KOPT-K1 (cell line): ENCODE measurements around the gene FBXO33.

Experiments
- H3K27ac ChIP-seq: fragments of 200-600 bp; sonication (generic); 2 replicates; pipeline ENCODE4 v1.5.1; 2016; ENCODE audit warnings: antibody characterized with exemption, mild to moderate bottlenecking, low read depth, low read length; ENCODE audit not compliant: poor library complexity, severe bottlenecking
- H3K36me3 ChIP-seq: fragments of 200-600 bp; sonication (generic); 2 replicates; pipeline ENCODE4 v1.5.1; 2017; ENCODE audit warnings: antibody characterized with exemption, mild to moderate bottlenecking, low read length, moderate library complexity; ENCODE audit not compliant: insufficient read depth
- H3K9me3 ChIP-seq: fragments of 200-600 bp; sonication (generic); 2 replicates; pipeline ENCODE4 v1.5.1; 2017; ENCODE audit warnings: antibody characterized with exemption, low read length, mild to moderate bottlenecking; ENCODE audit not compliant: insufficient read depth, poor library complexity, severe bottlenecking

The FBXO33 gene

GRCh38 chr14:39406560-39406959, 25.7 kb downstream of the FBXO33 start:
- Histone ChIP-seq H3K27ac (no peak overlapping the region), H3K36me3 (no peaks in the 10 kb centered on the region), H3K9me3 (peaks cover 3% of the 10 kb centered on the region)

- no peak overlapping the region for H3K27ac ChIP-seq
- peaks cover 41% of the 10 kb centered on the region for H3K36me3 ChIP-seq
- H3K9me3 ChIP-seq: no peaks in the 10 kb centered on the region
These were observed 33.9 kb downstream of the FBXO33 start for GRCh38 chr14:39398382-39398781.

- no peak overlapping the region for H3K27ac ChIP-seq
- H3K36me3 ChIP-seq: peaks cover 41% of the 10 kb centered on the region
These were observed 35.8 kb downstream of the FBXO33 start for GRCh38 chr14:39396448-39396847.

GRCh38 chr14:39395555-39396254, 36.5 kb downstream of the FBXO33 start:
- H3K9me3 ChIP-seq: no peaks in the 10 kb centered on the region
- no peak overlapping the region for H3K27ac ChIP-seq
- peaks cover 35% of the 10 kb centered on the region for H3K36me3 ChIP-seq

More at GRCh38 chr14:39396448-39396847, 35.8 kb downstream of the FBXO33 start:
- H3K9me3 ChIP-seq: no peaks in the 10 kb centered on the region

GRCh38 chr14:39393289-39393688, 38.9 kb downstream of the FBXO33 start:
- no peaks in the 10 kb centered on the region for H3K9me3 ChIP-seq
- peaks cover 21% of the 10 kb centered on the region for H3K36me3 ChIP-seq
- H3K27ac ChIP-seq: no peak overlapping the region

DNA sequence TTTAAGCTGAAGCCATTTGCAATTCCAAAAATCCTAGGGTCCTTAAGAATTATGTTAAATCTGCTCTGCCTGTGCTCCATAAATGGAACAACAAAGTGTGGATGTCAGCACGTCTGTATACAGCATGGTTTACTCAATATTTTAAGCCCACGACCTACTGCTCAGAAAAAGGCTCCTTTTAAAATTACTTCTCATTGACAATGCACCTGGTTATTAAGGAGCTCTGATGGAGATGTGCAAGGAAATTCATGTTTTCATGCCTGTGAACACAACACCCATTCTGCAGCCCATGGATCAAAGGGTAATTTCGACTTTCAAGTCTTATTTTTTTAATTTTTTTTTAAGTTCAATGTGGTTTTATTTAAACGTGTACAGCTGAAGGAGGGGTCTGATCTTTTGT, 48.1 kb downstream of the FBXO33 start:
- no peaks in the 10 kb centered on the region for H3K36me3 ChIP-seq
- H3K9me3 ChIP-seq: no peaks in the 10 kb centered on the region
- no peak overlapping the region for H3K27ac ChIP-seq

- no peaks in the 10 kb centered on the region for H3K9me3 ChIP-seq
- no peak overlapping the region for H3K27ac ChIP-seq
- H3K36me3 ChIP-seq: no peaks in the 10 kb centered on the region
These were observed 48.5 kb downstream of the FBXO33 start for GRCh38 chr14:39383741-39384140.

DNA sequence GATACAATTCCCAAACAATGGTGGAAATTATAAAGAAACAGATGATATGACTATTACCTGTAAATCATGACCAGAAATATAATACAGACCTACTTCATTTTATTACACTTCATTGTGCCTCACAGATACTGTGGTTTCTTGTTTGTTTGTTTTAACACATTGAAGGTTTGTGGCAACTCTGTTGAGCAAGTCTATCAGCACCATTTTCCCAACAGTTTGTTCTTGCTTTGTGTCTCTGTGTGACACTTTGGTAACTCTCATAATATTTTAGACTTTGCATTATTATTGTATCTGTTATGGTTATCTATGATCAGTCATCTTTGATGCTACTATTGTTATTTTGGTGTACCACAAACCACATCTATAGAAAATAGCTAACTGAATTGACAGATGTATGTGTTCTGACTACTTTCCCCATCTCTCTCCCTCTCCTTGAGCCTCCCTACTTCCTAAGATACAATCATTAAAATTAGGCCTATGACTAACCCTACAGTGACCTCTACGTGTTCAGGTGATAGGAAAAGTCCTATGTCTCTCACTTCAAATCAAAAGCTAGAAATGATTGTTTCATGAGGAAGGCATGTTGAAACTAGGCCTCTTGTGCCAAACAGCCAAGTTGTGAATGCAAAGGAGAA, 49.1 kb downstream of the FBXO33 start:
- Histone ChIP-seq H3K36me3 (no peaks in the 10 kb centered on the region), H3K9me3 (no peaks in the 10 kb centered on the region), H3K27ac (no peak overlapping the region)

DNA sequence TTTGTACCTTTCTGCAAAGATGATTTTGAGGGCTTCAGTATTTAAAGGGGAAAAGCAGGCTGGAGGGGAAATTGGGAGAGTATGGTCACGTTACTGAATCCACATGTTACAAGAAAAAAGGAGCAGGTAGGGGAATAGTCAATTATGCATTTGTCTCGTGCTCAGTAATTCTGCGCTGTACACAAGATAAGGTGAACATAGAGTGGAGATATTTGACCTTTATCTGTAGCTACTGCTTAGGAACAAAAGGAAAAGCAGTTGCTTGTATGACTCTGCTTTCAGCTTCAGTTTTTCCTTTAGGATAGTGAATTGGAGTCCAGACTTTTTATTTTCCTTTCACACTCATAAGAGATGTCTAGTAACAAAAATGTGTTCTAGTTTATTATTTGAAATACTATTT, 49.8 kb downstream of the FBXO33 start:
- Histone ChIP-seq H3K9me3 (no peaks in the 10 kb centered on the region), H3K36me3 (no peaks in the 10 kb centered on the region), H3K27ac (no peak overlapping the region)

GRCh38 chr14:39381366-39381765, 50.9 kb downstream of the FBXO33 start:
- Histone ChIP-seq H3K36me3 (no peaks in the 10 kb centered on the region), H3K27ac (no peak overlapping the region), H3K9me3 (no peaks in the 10 kb centered on the region)

- no peaks in the 10 kb centered on the region for H3K36me3 ChIP-seq
- no peak overlapping the region for H3K27ac ChIP-seq
- no peaks in the 10 kb centered on the region for H3K9me3 ChIP-seq
These were observed 55.4 kb downstream of the FBXO33 start for GRCh38 chr14:39376667-39377403.

GRCh38 chr14:39374851-39375250, 57.4 kb downstream of the FBXO33 start:
- no peaks in the 10 kb centered on the region for H3K9me3 ChIP-seq
- H3K36me3 ChIP-seq: no peaks in the 10 kb centered on the region
- H3K27ac ChIP-seq: no peak overlapping the region

DNA sequence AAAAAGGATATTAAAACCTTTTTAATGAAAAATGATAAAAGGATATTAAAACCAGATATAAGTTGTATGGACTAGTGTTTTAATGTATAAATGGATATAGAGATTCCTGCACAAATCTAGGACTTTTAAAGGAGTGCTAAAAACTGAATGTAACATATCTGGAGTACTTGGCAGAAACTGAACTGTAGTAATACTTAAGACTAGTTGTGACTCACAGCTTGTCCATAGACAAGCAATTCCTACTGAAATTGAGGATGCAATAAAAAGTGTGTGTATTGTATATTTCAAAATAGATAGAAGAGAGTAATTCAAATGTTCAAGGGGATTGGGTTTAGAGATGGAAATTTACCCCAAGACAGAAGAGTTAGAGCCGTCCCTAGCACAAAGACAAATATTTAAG, 59.6 kb downstream of the FBXO33 start:
- Histone ChIP-seq H3K27ac (no peak overlapping the region), H3K36me3 (no peaks in the 10 kb centered on the region), H3K9me3 (no peaks in the 10 kb centered on the region)

GRCh38 chr14:39370415-39370814, 61.8 kb downstream of the FBXO33 start:
- H3K27ac ChIP-seq: no peak overlapping the region
- peaks cover under 1% of the 10 kb centered on the region for H3K9me3 ChIP-seq
- H3K36me3 ChIP-seq: no peaks in the 10 kb centered on the region

DNA sequence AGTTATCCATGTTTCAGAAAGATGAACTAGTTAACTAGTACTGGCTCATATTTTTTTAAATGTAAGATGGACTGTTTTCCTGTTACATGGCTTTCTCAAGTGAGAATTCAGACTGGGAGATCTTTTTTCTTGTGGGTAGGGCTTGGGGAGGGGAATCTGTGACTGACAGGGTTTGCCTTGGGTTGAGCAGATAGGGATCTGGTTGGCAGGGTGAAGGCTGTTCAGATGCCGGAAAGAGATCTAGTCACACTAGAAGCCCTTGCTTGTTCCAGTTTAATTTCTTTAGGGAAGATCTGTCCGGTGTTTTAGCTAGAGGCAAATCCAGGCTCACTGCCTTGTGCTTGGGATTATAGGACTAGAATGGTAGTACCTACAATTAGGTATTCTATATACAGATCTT, 63.2 kb downstream of the FBXO33 start:
- Histone ChIP-seq H3K9me3 (peaks cover 13% of the 10 kb centered on the region), H3K36me3 (no peaks in the 10 kb centered on the region), H3K27ac (no peak overlapping the region)
